WI38 (cell line): ENCODE data around the gene ATXN7L1.

Source experiments
- H3K4me3 ChIP-seq: 2 replicates; pipeline ENCODE4 v1.5.1; 2011; ENCODE audit warnings: low read depth, mild to moderate bottlenecking, control low read depth, low read length
- TF ChIP-seq, protein P1 (sequence below): IDR thresholded peaks from 2 replicates; pipeline ENCODE4 v1.5.1; 2012; ENCODE audit warnings: low read depth, mild to moderate bottlenecking, control low read depth, low read length

The ATXN7L1 gene

DNA sequence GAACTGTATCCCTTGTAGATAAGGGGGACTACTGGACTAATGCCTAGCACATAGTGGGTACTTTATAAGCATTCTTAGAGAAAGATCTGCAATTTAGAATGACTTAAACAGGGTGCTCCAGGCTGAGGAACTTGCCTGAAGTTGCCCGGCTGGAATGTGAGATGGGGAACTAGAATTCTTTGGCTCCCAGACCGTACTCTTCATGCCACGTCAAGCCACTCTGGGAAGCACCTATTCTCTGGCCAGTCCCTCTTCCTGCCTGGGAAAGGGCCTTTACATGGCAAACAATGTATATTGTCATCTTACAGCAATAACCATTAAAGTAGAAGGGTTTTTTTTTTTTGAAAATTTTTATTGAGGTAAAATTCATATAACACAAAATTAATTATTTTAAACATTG is 34.5 kb downstream of the ATXN7L1 start:
- TF ChIP-seq, protein P1, sequence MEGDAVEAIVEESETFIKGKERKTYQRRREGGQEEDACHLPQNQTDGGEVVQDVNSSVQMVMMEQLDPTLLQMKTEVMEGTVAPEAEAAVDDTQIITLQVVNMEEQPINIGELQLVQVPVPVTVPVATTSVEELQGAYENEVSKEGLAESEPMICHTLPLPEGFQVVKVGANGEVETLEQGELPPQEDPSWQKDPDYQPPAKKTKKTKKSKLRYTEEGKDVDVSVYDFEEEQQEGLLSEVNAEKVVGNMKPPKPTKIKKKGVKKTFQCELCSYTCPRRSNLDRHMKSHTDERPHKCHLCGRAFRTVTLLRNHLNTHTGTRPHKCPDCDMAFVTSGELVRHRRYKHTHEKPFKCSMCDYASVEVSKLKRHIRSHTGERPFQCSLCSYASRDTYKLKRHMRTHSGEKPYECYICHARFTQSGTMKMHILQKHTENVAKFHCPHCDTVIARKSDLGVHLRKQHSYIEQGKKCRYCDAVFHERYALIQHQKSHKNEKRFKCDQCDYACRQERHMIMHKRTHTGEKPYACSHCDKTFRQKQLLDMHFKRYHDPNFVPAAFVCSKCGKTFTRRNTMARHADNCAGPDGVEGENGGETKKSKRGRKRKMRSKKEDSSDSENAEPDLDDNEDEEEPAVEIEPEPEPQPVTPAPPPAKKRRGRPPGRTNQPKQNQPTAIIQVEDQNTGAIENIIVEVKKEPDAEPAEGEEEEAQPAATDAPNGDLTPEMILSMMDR = no peak
- no peak overlapping the region for H3K4me3 ChIP-seq

DNA sequence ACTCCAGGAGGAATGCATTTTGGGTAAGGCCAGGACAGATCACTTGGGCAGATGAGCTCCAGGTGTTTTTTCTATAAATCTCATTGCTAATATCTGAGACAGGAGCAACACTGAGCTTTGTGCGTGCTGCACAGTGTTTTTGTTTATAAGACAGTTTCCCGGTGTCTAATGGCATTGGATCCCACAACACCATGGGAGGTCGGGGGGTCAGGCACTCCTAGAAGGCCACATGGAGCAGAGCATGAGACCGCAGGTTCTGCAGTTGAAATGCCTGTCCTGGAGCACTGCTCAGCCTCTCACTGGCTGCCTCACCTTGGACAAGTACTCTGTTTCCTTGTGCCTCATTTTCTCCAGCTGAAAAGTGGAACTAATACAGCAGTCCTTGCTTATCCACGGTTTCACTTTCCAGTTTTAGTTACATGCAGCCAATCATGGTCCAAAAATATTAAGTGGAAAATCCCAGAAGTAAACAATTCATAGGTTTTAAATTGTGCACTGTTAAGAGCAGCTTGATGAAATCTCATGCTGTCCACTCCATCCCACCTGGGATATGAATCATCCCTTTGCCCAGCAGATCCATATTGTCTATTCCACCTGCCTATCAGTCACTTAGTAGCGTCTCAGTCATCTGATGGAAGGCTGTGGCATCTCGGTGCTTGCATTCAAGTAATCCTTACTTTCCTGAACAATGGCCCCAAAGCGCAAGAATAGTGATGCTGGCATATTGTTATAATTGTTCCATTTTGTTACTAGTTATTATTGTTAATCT is 35.2 kb downstream of the ATXN7L1 start:
- no peak overlapping the region for H3K4me3 ChIP-seq
- TF ChIP-seq, protein P1 = no peak

DNA sequence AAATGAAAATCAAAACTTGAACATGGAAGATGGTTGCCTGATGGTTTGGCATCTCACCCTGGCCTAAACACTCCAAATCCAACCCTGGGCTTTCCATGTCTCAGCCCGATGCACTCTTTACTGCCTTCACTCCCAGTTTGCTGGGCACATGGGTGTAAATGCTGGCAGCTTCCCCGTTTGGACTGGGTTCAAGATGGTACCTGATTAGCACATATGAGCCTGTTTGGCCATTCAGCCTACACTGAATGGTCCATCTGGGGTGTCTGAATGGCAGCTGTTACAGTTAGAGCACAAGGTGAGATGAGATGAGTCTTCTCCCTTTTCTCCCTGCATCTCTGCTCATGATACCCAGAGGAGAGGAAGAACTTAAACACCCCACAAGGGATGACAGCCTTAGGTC is 37.1 kb downstream of the ATXN7L1 start:
- TF ChIP-seq, protein P1 = no peak
- no peak overlapping the region for H3K4me3 ChIP-seq

DNA sequence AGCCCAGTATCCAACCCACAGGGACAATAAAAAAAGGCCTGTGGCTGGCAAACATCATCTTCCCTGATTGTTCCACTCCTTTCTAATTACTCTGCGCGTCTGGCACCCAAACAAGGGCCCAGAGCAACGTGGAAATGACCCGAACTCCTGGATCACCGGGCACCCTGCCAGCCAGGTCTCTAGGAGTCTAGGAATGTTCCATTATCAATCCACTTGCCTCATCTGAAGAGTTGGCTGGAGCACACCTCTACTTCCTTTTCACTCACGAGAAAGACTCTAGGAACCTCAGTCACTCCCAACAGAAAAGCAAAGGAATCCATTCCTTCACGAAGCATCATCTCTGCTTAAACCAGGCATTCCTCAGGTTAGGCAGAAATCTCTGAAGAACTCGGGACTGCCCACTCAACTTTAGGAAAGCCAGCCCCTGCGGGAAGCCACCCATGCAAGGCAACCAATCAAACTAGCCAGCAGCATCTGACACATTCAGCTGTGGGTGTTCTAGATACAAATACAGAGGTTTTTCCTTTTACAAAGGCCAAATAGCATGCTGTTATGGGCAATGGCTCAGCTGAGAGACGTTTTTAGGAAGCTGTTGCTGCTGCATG is 37.7 kb downstream of the ATXN7L1 start:
- TF ChIP-seq, protein P1 = no peak
- H3K4me3 ChIP-seq = no peak overlapping the region

DNA sequence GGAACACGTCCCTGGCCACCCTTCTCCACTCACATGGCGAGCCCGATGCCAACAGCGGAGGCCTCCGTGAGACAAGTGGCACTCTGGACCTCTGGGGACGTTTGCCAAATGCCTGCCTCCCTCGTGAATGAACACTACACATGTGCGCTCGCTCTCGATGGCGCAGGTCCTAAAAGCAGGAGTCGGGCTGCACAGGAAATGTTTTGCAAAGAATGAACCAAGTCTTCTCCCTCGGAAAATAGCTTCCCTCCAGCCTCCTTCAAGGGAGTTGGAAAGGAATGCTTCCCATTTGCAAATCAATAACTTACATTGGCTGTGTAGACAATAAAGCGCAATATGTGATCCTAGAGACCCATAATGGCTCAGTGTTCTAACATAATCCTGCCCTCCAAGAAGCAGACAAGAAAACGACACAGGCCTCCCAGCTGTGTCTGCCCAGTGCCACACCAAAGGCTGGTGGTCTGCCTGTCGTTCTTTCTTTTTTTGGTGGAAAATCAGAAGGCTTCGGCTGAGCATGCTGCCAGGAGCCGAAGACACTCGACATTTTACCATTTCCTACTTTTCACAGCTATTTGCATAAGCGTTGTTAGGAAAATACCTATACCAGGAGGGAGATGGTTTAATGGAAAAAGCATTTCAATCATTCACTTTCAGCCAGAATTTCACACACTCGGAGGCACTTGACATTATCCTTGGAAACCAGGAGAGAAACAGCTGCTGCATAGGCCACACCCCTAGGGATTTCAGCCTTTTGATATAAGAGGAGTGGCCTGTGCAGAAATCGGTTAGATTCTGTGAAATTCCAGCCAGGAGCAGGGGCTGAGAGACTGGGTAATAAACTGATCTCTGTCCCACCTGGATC is 38.4 kb downstream of the ATXN7L1 start:
- TF ChIP-seq, protein P1 = no peak
- H3K4me3 ChIP-seq = no peak overlapping the region

DNA sequence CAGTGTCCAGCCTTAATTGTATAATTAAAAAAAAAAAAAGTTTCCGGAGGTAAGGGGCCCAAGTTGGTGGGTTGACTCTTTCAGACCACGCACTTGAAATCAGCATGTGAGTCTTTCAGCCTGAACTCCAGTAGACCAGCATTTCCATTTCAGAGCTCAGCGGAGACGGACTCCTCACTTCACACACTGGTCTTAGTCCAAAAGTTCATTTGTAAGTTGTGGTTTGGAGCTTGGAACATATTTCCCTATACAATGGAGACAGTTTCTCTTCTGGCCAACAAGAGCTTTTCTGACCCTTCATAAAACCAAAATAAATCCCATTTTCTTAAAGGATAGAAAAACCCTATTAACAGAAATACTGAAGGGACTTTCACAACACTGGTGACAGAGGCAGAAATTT is 41.0 kb downstream of the ATXN7L1 start:
- H3K4me3 ChIP-seq = no peak overlapping the region
- TF ChIP-seq, protein P1 = no peak
